H9 (cell line): ENCODE results near the gene RPL38. TPM values are rescaled to one million over a fixed set of nuclear protein-coding genes. Genes with fewer than 3 reads are reported as not detected.

Source experiments
- DNase-seq: peaks from one replicate; pipeline ENCODE4 v3.0.0-alpha.2; 2017
- H2AFZ ChIP-seq: one replicate; pipeline ENCODE4 v1.6.1; 2013; ENCODE audit warnings: mild to moderate bottlenecking, low read length, control low read depth, moderate library complexity
- H2AK5ac ChIP-seq: 2 replicates; pipeline ENCODE4 v1.6.1; 2013; ENCODE audit warnings: low read length, control low read depth, mixed read lengths; ENCODE audit not compliant: insufficient read length
- H2BK120ac ChIP-seq: one replicate; pipeline ENCODE4 v1.6.1; 2013; ENCODE audit warnings: low read depth, mild to moderate bottlenecking, low read length, control low read depth, inconsistent platforms; ENCODE audit not compliant: poor library complexity, severe bottlenecking
- H2BK12ac ChIP-seq: 2 replicates; pipeline ENCODE4 v1.6.1; 2013; ENCODE audit warnings: low read length, control low read depth, mixed read lengths, low read depth; ENCODE audit not compliant: insufficient read length
- H2BK15ac ChIP-seq: 2 replicates; pipeline ENCODE4 v1.6.1; 2013; ENCODE audit warnings: low read depth, low read length, control low read depth
- H2BK20ac ChIP-seq: one replicate; pipeline ENCODE4 v1.6.1; 2013; ENCODE audit warnings: low read depth, mild to moderate bottlenecking, low read length, control low read depth, inconsistent platforms; ENCODE audit not compliant: poor library complexity, severe bottlenecking
- H2BK5ac ChIP-seq: 2 replicates; pipeline ENCODE4 v1.6.1; 2013; ENCODE audit warnings: low read length, control low read depth, mixed read lengths; ENCODE audit not compliant: insufficient read length
- H3K14ac ChIP-seq: 2 replicates; pipeline ENCODE4 v1.6.1; 2013; ENCODE audit warnings: low read length, control low read depth; ENCODE audit not compliant: insufficient read depth
- H3K18ac ChIP-seq: 2 replicates; pipeline ENCODE4 v1.6.1; 2013; ENCODE audit warnings: low read depth, mild to moderate bottlenecking, mixed read lengths, low read length, control low read depth; ENCODE audit not compliant: insufficient read length
- H3K23ac ChIP-seq: 2 replicates; pipeline ENCODE4 v1.6.1; 2013; ENCODE audit warnings: low read length, control low read depth, mixed read lengths, low read depth; ENCODE audit not compliant: insufficient read length
- H3K23me2 ChIP-seq: 2 replicates; pipeline ENCODE4 v1.6.1; 2013; ENCODE audit warnings: low read depth, mild to moderate bottlenecking, mixed read lengths, low read length, control low read depth; ENCODE audit not compliant: insufficient read length, poor library complexity, severe bottlenecking
- H3K27ac ChIP-seq: 2 replicates; pipeline ENCODE4 v1.5.1; 2013; ENCODE audit warnings: low read length, control low read depth, mixed read lengths, low read depth; ENCODE audit not compliant: insufficient read length
- H3K27me3 ChIP-seq: 2 replicates; pipeline ENCODE4 v1.6.1; 2013; ENCODE audit warnings: low read length, control low read depth, inconsistent platforms; ENCODE audit not compliant: insufficient read depth
- H3K4ac ChIP-seq: 2 replicates; pipeline ENCODE4 v1.6.1; 2013; ENCODE audit warnings: low read depth, mild to moderate bottlenecking, control low read depth, inconsistent platforms, low read length, moderate library complexity
- H3K4me1 ChIP-seq: 2 replicates; pipeline ENCODE4 v1.6.1; 2013; ENCODE audit warnings: low read length, control low read depth, inconsistent platforms; ENCODE audit not compliant: insufficient read depth
- H3K4me2 ChIP-seq: 2 replicates; pipeline ENCODE4 v1.6.1; 2013; ENCODE audit warnings: low read length, control low read depth, mixed read lengths; ENCODE audit not compliant: insufficient read length, insufficient read depth
- H3K56ac ChIP-seq: 2 replicates; pipeline ENCODE4 v1.6.1; 2013; ENCODE audit warnings: low read depth, mild to moderate bottlenecking, mixed read lengths, low read length, control low read depth; ENCODE audit not compliant: insufficient read length
- H3K79me1 ChIP-seq: 2 replicates; pipeline ENCODE4 v1.6.1; 2013; ENCODE audit warnings: low read depth, mild to moderate bottlenecking, moderate library complexity, low read length, control low read depth, inconsistent platforms; ENCODE audit not compliant: insufficient read depth, poor library complexity, severe bottlenecking
- H3K79me2 ChIP-seq: 2 replicates; pipeline ENCODE4 v1.6.1; 2013; ENCODE audit warnings: low read length, control low read depth, inconsistent platforms; ENCODE audit not compliant: insufficient read depth
- H3K9ac ChIP-seq: 2 replicates; pipeline ENCODE4 v1.6.1; 2013; ENCODE audit warnings: low read length, control low read depth, mixed read lengths; ENCODE audit not compliant: insufficient read length; ENCODE audit errors: extremely low read depth
- H3K9me3 ChIP-seq: one replicate; pipeline ENCODE4 v1.6.1; 2013; ENCODE audit warnings: low read depth, low read length, inconsistent platforms; ENCODE audit not compliant: control insufficient read depth
- H3T11ph ChIP-seq: one replicate; pipeline ENCODE4 v1.6.1; 2013; ENCODE audit warnings: mild to moderate bottlenecking, low read length, control low read depth, inconsistent platforms
- H4K20me1 ChIP-seq: one replicate; pipeline ENCODE4 v1.6.1; 2013; ENCODE audit not compliant: control insufficient read depth, insufficient read length, insufficient read depth
- H4K5ac ChIP-seq: 2 replicates; pipeline ENCODE4 v1.6.1; 2013; ENCODE audit warnings: low read depth, mild to moderate bottlenecking, mixed read lengths, low read length, control low read depth; ENCODE audit not compliant: insufficient read length
- H4K8ac ChIP-seq: replicated peaks from 2 replicates; pipeline ENCODE4 v1.6.1; 2013; ENCODE audit warnings: low read length, control low read depth, mixed read lengths, low read depth; ENCODE audit not compliant: insufficient read length
- H4K91ac ChIP-seq: 2 replicates; pipeline ENCODE4 v1.6.1; 2013; ENCODE audit warnings: low read depth, mild to moderate bottlenecking, moderate library complexity, mixed read lengths, low read length, control low read depth; ENCODE audit not compliant: insufficient read length
- H3K27ac Mint-ChIP-seq, 3 experiments: 2 replicates in 2 of 3; 3 replicates in 1 of 3; pipeline ENCODE4 v1.8.0; 2020 to 2021; ENCODE audit warnings: mixed read lengths in 3 of 3, mild to moderate bottlenecking in 1 of 3, moderate library complexity in 1 of 3
- H3K27me3 Mint-ChIP-seq: 2 replicates; pipeline ENCODE4 v1.8.0; 2021; ENCODE audit warnings: low read depth, mild to moderate bottlenecking, moderate library complexity, mixed read lengths
- H3K36me3 Mint-ChIP-seq, 3 experiments: 2 replicates in 2 of 3; 3 replicates in 1 of 3; pipeline ENCODE4 v1.8.0; 2020 to 2021; ENCODE audit warnings: low read depth in 3 of 3, mixed read lengths in 3 of 3; ENCODE audit not compliant: insufficient read depth in 1 of 3
- H3K4me1 Mint-ChIP-seq, 2 experiments: 2 replicates each; pipeline ENCODE4 v1.8.0; 2020; ENCODE audit warnings: mixed read lengths in 2 of 2
- H3K4me3 Mint-ChIP-seq, 2 experiments: 2 replicates in 1 of 2; 3 replicates in 1 of 2; pipeline ENCODE4 v1.8.0; 2020 to 2021; ENCODE audit warnings: mild to moderate bottlenecking in 2 of 2, mixed read lengths in 2 of 2, moderate library complexity in 1 of 2
- H3K9me3 Mint-ChIP-seq, 2 experiments: 2 replicates in 1 of 2; 3 replicates in 1 of 2; pipeline ENCODE4 v1.8.0; 2020; ENCODE audit warnings: mild to moderate bottlenecking in 2 of 2, mixed read lengths in 2 of 2, moderate library complexity in 1 of 2
- CTCF ChIP-seq: fragments of 200-600 bp; sonication (generic); conservative IDR thresholded peaks from 3 replicates; pipeline ENCODE4 v1.8.0; 2021; ENCODE audit warnings: antibody characterized with exemption, mild to moderate bottlenecking
- WGBS: extraction: QIAGEN DNeasy Blood & Tissue Kit; methylation state at CpG from one replicate; pipeline ENCODE4 v1.1.7; 2013; ENCODE audit warnings: missing lambda C conversion rate, low lambda C conversion rate, mixed read lengths; ENCODE audit not compliant: insufficient read length; ENCODE audit errors: extremely low coverage; 5-methylcytosine and 5-hydroxymethylcytosine counted together
- total RNA-seq: library from RNA; stranded (reverse); gene quantifications from 2 replicates; pipeline ENCODE4 v1.2.1, GENCODE V29; 2021

Gene RPL38
- total RNA-seq, 1 experiment from 2014 or later = 1,358 TPM

- WGBS = no CpG with 5 or more reads among the region's 10 CpGs
- H3K9me3 ChIP-seq = no peaks in the 10 kb centered on the region
- no peak overlapping the region for H2AK5ac ChIP-seq
- no peak overlapping the region for H3K14ac ChIP-seq
- peaks cover 9 to 18% of the 10 kb centered on the region in 2 experiments for H3K9me3 Mint-ChIP-seq
- no peak overlapping the region for H2BK5ac ChIP-seq
- H4K20me1 ChIP-seq = no peaks in the 10 kb centered on the region
- no peak overlapping the region for H2BK20ac ChIP-seq
- H3K4me1 ChIP-seq = peaks cover 2% of the 10 kb centered on the region
- TF ChIP-seq CTCF = no peak
- H3K27ac ChIP-seq = no peak overlapping the region
- DNase-seq = no peak
- no peak overlapping the region for H4K8ac ChIP-seq
- no peaks in the 10 kb centered on the region for H3K79me2 ChIP-seq
- no peak overlapping the region for H3K4ac ChIP-seq
- no peak overlapping the region for H3K4me2 ChIP-seq
- H3T11ph ChIP-seq = no peak overlapping the region
- no peak overlapping the region for H3K27ac Mint-ChIP-seq
- H4K91ac ChIP-seq = no peak overlapping the region
- no peaks in the 10 kb centered on the region for H3K79me1 ChIP-seq
- H3K23ac ChIP-seq = no peak overlapping the region
- H3K56ac ChIP-seq = no peak overlapping the region
- peaks cover 26% of the 10 kb centered on the region for H3K27me3 Mint-ChIP-seq
- no peak overlapping the region for H2BK12ac ChIP-seq
- H3K4me1 Mint-ChIP-seq = peaks cover 36 to 51% of the 10 kb centered on the region in 2 experiments
- H3K36me3 Mint-ChIP-seq = peaks cover 3 to 17% (median 16%) of the 10 kb centered on the region in 3 experiments; a peak in 6 of 7 replicates
- H3K27me3 ChIP-seq = no peaks in the 10 kb centered on the region
- no peak overlapping the region for H2AFZ ChIP-seq
- H3K4me3 Mint-ChIP-seq = no peak overlapping the region
- H3K18ac ChIP-seq = no peak overlapping the region
- no peak overlapping the region for H2BK120ac ChIP-seq
- H2BK15ac ChIP-seq = no peak overlapping the region
- no peak overlapping the region for H4K5ac ChIP-seq
- H3K9ac ChIP-seq = no peak overlapping the region
- H3K23me2 ChIP-seq = peaks cover 4% of the 10 kb centered on the region
These were observed 40.6 kb downstream of the RPL38 start for GRCh38 chr17:74244128-74244527.
